Neural cell (in vitro differentiated cells): ENCODE results near the gene DNAJC10. TPM values are rescaled to one million over a fixed set of nuclear protein-coding genes. Genes with fewer than 3 reads are reported as not detected.

Experiments
- H2AFZ ChIP-seq: fragments of 200-600, 300-800 bp; sonication (generic), shearing (Covaris generic); 2 replicates; pipeline ENCODE4 v1.6.0; 2014; ENCODE audit warnings: low read depth, mild to moderate bottlenecking, antibody characterized with exemption, low read length, moderate library complexity
- H3F3A ChIP-seq: fragments of 200-600 bp; shearing (Covaris generic); 2 replicates; pipeline ENCODE4 v1.6.1; 2016; ENCODE audit warnings: mild to moderate bottlenecking, moderate library complexity, mixed read lengths, antibody characterized with exemption, low read length; ENCODE audit not compliant: insufficient read depth, poor library complexity, severe bottlenecking
- H3K27ac ChIP-seq: fragments of 200-600, 300-800 bp; sonication (generic), shearing (Covaris generic); 2 replicates; pipeline ENCODE4 v1.5.1; 2014; ENCODE audit warnings: mild to moderate bottlenecking, low read length, moderate library complexity
- H3K27me3 ChIP-seq: fragments of 300-800, 200-600 bp; sonication (generic), shearing (Covaris generic); 2 replicates; pipeline ENCODE4 v1.6.0; 2014; ENCODE audit warnings: mild to moderate bottlenecking, low read depth, low read length, moderate library complexity; ENCODE audit not compliant: insufficient read depth
- H3K36me3 ChIP-seq: fragments of 300-800, 200-600 bp; sonication (generic), shearing (Covaris generic); 2 replicates; pipeline ENCODE4 v1.5.1; 2014; ENCODE audit warnings: mild to moderate bottlenecking, antibody characterized with exemption, low read length, moderate library complexity; ENCODE audit not compliant: insufficient read depth
- H3K4me2 ChIP-seq: fragments of 300-800, 200-600 bp; sonication (generic), shearing (Covaris generic); 2 replicates; pipeline ENCODE4 v1.6.0; 2014; ENCODE audit warnings: mild to moderate bottlenecking, low read length
- H3K4me3 ChIP-seq: fragments of 300-800, 200-600 bp; sonication (generic), shearing (Covaris generic); 2 replicates; pipeline ENCODE4 v1.5.1; 2014; ENCODE audit warnings: mild to moderate bottlenecking, low read length, moderate library complexity
- H3K79me2 ChIP-seq: fragments of 200-600 bp; shearing (Covaris generic); replicated peaks from 2 replicates; pipeline ENCODE4 v1.6.0; 2014; ENCODE audit warnings: mild to moderate bottlenecking, low read length, moderate library complexity; ENCODE audit not compliant: insufficient read depth
- H3K9ac ChIP-seq: fragments of 300-800, 200-600 bp; sonication (generic), shearing (Covaris generic); 2 replicates; pipeline ENCODE4 v1.6.1; 2016; ENCODE audit warnings: mild to moderate bottlenecking, low read length, mixed read lengths
- H3K9me2 ChIP-seq: fragments of 200-600 bp; shearing (Covaris generic); 2 replicates; pipeline ENCODE4 v1.6.1; 2016; ENCODE audit warnings: mild to moderate bottlenecking, low read length, mixed read lengths; ENCODE audit not compliant: insufficient read depth
- H3K9me3 ChIP-seq: fragments of 200-600, 300-800 bp; sonication (generic), shearing (Covaris generic); 2 replicates; pipeline ENCODE4 v1.6.1; 2016; ENCODE audit warnings: mild to moderate bottlenecking, mixed run types, low read length, moderate library complexity, mixed read lengths
- H4K20me1 ChIP-seq: fragments of 200-600 bp; shearing (Covaris generic); 2 replicates; pipeline ENCODE4 v1.6.1; 2016; ENCODE audit warnings: mild to moderate bottlenecking, mixed run types; ENCODE audit not compliant: insufficient read depth
- EP300 ChIP-seq: fragments of 450-650 bp; conservative IDR thresholded peaks from 2 replicates; pipeline ENCODE4 v1.6.1; 2014; ENCODE audit warnings: antibody characterized with exemption, mild to moderate bottlenecking, moderate library complexity; ENCODE audit not compliant: poor library complexity, severe bottlenecking
- EZH2 ChIP-seq: fragments of 200-600, 300-800 bp; shearing (Covaris generic), sonication (generic); IDR thresholded peaks from 2 replicates; pipeline ENCODE4 v1.6.1; 2014; ENCODE audit warnings: antibody characterized with exemption, low read length, borderline replicate concordance, mild to moderate bottlenecking; ENCODE audit not compliant: insufficient read depth, poor library complexity, severe bottlenecking
- MXI1 ChIP-seq: fragments of 450-650 bp; conservative IDR thresholded peaks from 2 replicates; pipeline ENCODE4 v1.6.1; 2014; ENCODE audit warnings: antibody characterized with exemption, mild to moderate bottlenecking; ENCODE audit not compliant: poor library complexity, severe bottlenecking
- POLR2AphosphoS5 ChIP-seq: IDR thresholded peaks from 2 replicates; pipeline ENCODE4 v1.6.1; 2012
- RAD21 ChIP-seq: fragments of 450-650 bp; conservative IDR thresholded peaks from 2 replicates; pipeline ENCODE4 v1.6.1; 2014; ENCODE audit warnings: antibody characterized with exemption, mild to moderate bottlenecking, moderate library complexity
- SMC3 ChIP-seq: fragments of 450-650 bp; conservative IDR thresholded peaks from 2 replicates; pipeline ENCODE4 v1.6.1; 2014; ENCODE audit warnings: antibody characterized with exemption, mild to moderate bottlenecking, moderate library complexity; ENCODE audit not compliant: poor library complexity
- TAF1 ChIP-seq: IDR thresholded peaks from 2 replicates; pipeline ENCODE4 v1.6.1; 2012; ENCODE audit warnings: low read depth
- polyA plus RNA-seq: library from polyadenylated mRNA; depleted of rRNA; stranded (reverse); fragments of >200 nt; gene quantifications from 2 replicates; pipeline ENCODE4 v1.2.3, GENCODE V29; 2014
- TF ChIP-seq, protein P1 (sequence below): fragments of 450-650 bp; IDR thresholded peaks from 2 replicates; pipeline ENCODE4 v1.5.1; 2014; ENCODE audit warnings: antibody characterized with exemption, mild to moderate bottlenecking, moderate library complexity; ENCODE audit not compliant: poor library complexity, severe bottlenecking
- TF ChIP-seq, protein P2 (sequence below): IDR thresholded peaks from 2 replicates; pipeline ENCODE4 v1.6.1; 2012; ENCODE audit warnings: borderline replicate concordance

DNAJC10 gene
- polyA plus RNA-seq, 1 donor from 2014 or later: 92.5 TPM

DNA sequence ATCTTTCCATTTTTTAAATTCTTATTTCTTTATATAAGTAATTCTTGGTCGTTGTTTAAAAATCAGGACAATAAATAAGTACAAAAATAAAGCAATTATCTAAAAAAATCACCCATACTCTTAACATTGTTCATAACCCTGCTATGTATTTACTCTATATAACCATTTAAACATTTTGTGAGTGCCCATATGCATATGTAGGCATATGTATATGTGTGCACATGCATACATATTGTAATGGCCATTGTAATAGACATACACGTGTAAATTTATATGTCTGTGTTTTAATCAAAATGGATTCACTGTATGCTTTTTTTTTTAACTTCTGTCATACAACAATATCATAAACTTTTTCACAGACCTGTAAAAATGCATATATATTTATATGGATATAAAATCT, 25.6 kb downstream of the DNAJC10 start:
- Histone ChIP-seq H3K27ac (no peak overlapping the region), H3K36me3 (peaks cover 8% of the 10 kb centered on the region)

DNA sequence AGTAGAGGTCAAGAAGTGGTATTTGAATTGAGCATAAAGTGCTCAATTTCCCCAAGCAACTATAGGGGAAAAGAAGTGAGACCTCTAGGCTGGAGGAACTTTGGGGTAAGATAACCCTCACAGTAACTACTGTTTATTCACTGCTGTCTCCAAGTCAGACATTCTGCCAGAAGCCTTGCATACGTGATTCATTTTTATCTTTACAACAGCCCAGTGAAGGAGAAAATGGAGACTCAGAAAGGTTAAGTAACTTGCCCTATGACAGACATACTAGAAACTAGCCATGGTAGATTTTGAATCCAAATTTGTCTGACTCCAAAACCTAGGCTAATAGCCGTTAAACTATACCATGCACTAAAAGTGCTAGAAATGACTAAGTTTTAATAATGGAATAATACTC, 28.4 kb downstream of the DNAJC10 start:
- Histone ChIP-seq H3F3A (no peaks in the 10 kb centered on the region), H3K4me3 (no peak overlapping the region), H3K27ac (no peak overlapping the region), H2AFZ (no peak overlapping the region), H3K36me3 (peaks cover 8% of the 10 kb centered on the region), H3K79me2 (no peaks in the 10 kb centered on the region), H3K9me3 (no peaks in the 10 kb centered on the region), H3K4me2 (no peak overlapping the region), H3K9ac (no peak overlapping the region), H4K20me1 (no peaks in the 10 kb centered on the region), H3K27me3 (no peaks in the 10 kb centered on the region), H3K9me2 (no peaks in the 10 kb centered on the region)
- TF ChIP-seq, protein P1, sequence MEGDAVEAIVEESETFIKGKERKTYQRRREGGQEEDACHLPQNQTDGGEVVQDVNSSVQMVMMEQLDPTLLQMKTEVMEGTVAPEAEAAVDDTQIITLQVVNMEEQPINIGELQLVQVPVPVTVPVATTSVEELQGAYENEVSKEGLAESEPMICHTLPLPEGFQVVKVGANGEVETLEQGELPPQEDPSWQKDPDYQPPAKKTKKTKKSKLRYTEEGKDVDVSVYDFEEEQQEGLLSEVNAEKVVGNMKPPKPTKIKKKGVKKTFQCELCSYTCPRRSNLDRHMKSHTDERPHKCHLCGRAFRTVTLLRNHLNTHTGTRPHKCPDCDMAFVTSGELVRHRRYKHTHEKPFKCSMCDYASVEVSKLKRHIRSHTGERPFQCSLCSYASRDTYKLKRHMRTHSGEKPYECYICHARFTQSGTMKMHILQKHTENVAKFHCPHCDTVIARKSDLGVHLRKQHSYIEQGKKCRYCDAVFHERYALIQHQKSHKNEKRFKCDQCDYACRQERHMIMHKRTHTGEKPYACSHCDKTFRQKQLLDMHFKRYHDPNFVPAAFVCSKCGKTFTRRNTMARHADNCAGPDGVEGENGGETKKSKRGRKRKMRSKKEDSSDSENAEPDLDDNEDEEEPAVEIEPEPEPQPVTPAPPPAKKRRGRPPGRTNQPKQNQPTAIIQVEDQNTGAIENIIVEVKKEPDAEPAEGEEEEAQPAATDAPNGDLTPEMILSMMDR: no peak
- TF ChIP-seq RAD21: no peak
- TF ChIP-seq, protein P2, sequence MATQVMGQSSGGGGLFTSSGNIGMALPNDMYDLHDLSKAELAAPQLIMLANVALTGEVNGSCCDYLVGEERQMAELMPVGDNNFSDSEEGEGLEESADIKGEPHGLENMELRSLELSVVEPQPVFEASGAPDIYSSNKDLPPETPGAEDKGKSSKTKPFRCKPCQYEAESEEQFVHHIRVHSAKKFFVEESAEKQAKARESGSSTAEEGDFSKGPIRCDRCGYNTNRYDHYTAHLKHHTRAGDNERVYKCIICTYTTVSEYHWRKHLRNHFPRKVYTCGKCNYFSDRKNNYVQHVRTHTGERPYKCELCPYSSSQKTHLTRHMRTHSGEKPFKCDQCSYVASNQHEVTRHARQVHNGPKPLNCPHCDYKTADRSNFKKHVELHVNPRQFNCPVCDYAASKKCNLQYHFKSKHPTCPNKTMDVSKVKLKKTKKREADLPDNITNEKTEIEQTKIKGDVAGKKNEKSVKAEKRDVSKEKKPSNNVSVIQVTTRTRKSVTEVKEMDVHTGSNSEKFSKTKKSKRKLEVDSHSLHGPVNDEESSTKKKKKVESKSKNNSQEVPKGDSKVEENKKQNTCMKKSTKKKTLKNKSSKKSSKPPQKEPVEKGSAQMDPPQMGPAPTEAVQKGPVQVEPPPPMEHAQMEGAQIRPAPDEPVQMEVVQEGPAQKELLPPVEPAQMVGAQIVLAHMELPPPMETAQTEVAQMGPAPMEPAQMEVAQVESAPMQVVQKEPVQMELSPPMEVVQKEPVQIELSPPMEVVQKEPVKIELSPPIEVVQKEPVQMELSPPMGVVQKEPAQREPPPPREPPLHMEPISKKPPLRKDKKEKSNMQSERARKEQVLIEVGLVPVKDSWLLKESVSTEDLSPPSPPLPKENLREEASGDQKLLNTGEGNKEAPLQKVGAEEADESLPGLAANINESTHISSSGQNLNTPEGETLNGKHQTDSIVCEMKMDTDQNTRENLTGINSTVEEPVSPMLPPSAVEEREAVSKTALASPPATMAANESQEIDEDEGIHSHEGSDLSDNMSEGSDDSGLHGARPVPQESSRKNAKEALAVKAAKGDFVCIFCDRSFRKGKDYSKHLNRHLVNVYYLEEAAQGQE: no peak
- no peak for TF ChIP-seq EZH2
- no peak for TF ChIP-seq POLR2AphosphoS5
- TF ChIP-seq MXI1: no peak
- no peak for TF ChIP-seq TAF1
- no peak for TF ChIP-seq EP300
- no peak for TF ChIP-seq SMC3

More for the DNA sequence above, 25.6 kb downstream of the DNAJC10 start:
- Histone ChIP-seq H4K20me1 (no peaks in the 10 kb centered on the region), H2AFZ (no peak overlapping the region), H3K9ac (no peak overlapping the region), H3K9me3 (no peaks in the 10 kb centered on the region), H3K4me2 (no peak overlapping the region), H3F3A (no peaks in the 10 kb centered on the region), H3K9me2 (no peaks in the 10 kb centered on the region), H3K27me3 (no peaks in the 10 kb centered on the region), H3K79me2 (no peaks in the 10 kb centered on the region), H3K4me3 (no peak overlapping the region)
- TF ChIP-seq RAD21 (no peak), EZH2 (no peak), POLR2AphosphoS5 (no peak), EP300 (no peak), MXI1 (no peak), SMC3 (no peak), TAF1 (no peak)
- TF ChIP-seq, protein P2: no peak
- TF ChIP-seq, protein P1: no peak
